CD4-positive, alpha-beta T cell treated with Interleukin-12 subunit alpha and Interleukin-12 subunit beta, for 1 hour (primary cell): Measurements from ENCODE around the gene CTU1.

Source experiments
- DNase-seq: peaks from one replicate; pipeline ENCODE4 v3.0.0-alpha.2; 2020

The CTU1 gene

GRCh38 chr19:51102991-51103390, 5.2 kb downstream of the CTU1 start:
- DNase-seq = no peak

- no peak for DNase-seq
Measured at GRCh38 chr19:51101171-51101865, 6.9 kb downstream of the CTU1 start.

- no peak for DNase-seq
Measured at GRCh38 chr19:51100601-51101000, 7.6 kb downstream of the CTU1 start.

GRCh38 chr19:51099047-51099382, 9.2 kb downstream of the CTU1 start:
- no peak for DNase-seq

- peak; percentile 51 for DNase-seq
Measured at GRCh38 chr19:51098365-51099046, 9.7 kb downstream of the CTU1 start.

GRCh38 chr19:51097796-51098195, 10.4 kb downstream of the CTU1 start:
- no peak for DNase-seq

GRCh38 chr19:51097166-51097738, 11.0 kb downstream of the CTU1 start:
- DNase-seq = peak; percentile 66

- no peak for DNase-seq
Measured at GRCh38 chr19:51096473-51097165, 11.6 kb downstream of the CTU1 start.

- DNase-seq = peak; percentile 22
Measured at GRCh38 chr19:51094696-51095279, 13.4 kb downstream of the CTU1 start.

GRCh38 chr19:51093510-51094345, 14.5 kb downstream of the CTU1 start:
- DNase-seq = no peak

- no peak for DNase-seq
Measured at GRCh38 chr19:51093101-51093500, 15.1 kb downstream of the CTU1 start.

GRCh38 chr19:51091895-51092873, 16.0 kb downstream of the CTU1 start:
- DNase-seq = no peak

- DNase-seq = no peak
Measured at GRCh38 chr19:51091126-51091525, 17.1 kb downstream of the CTU1 start.

GRCh38 chr19:51090471-51090870, 17.7 kb downstream of the CTU1 start:
- DNase-seq = no peak

- DNase-seq = no peak
Measured at GRCh38 chr19:51089786-51090185, 18.4 kb downstream of the CTU1 start.

- no peak for DNase-seq
Measured at GRCh38 chr19:51086153-51086850, 21.9 kb downstream of the CTU1 start.

GRCh38 chr19:51084505-51084904, 23.7 kb downstream of the CTU1 start:
- no peak for DNase-seq

GRCh38 chr19:51083783-51084182, 24.4 kb downstream of the CTU1 start:
- no peak for DNase-seq

GRCh38 chr19:51083181-51083580, 25.0 kb downstream of the CTU1 start:
- no peak for DNase-seq

- no peak for DNase-seq
Measured at GRCh38 chr19:51082611-51083010, 25.6 kb downstream of the CTU1 start, which contains the start of gene KLK14. KLK14 (minus strand) TSS chr19:51082887; CDS start chr19:51082614, 273 bp downstream.
